Activated naive CD4-positive, alpha-beta T cell treated with anti-CD3 and anti-CD28 coated beads, Interleukin-2, amount 50 U/mL, for 24 hours (primary cell): ENCODE data around the gene ITSN1.

Experiments used
- H3K27ac Mint-ChIP-seq: one replicate; pipeline ENCODE4 v1.8.0; 2021; ENCODE audit warnings: mild to moderate bottlenecking, mixed read lengths
- H3K27me3 Mint-ChIP-seq: one replicate; pipeline ENCODE4 v1.8.0; 2021; ENCODE audit warnings: mixed read lengths
- H3K36me3 Mint-ChIP-seq: one replicate; pipeline ENCODE4 v1.8.0; 2021; ENCODE audit warnings: mixed read lengths
- H3K4me1 Mint-ChIP-seq: one replicate; pipeline ENCODE4 v1.8.0; 2021; ENCODE audit warnings: mixed read lengths
- H3K4me3 Mint-ChIP-seq: one replicate; pipeline ENCODE4 v1.8.0; 2021; ENCODE audit warnings: mild to moderate bottlenecking, mixed read lengths
- H3K9me3 Mint-ChIP-seq: one replicate; pipeline ENCODE4 v1.8.0; 2021; ENCODE audit warnings: mixed read lengths

Gene ITSN1

GRCh38 chr21:33644383-33645074, 2.2 kb downstream of the ITSN1 start:
- H3K9me3 Mint-ChIP-seq = no peaks in the 10 kb centered on the region
- no peak overlapping the region for H3K4me3 Mint-ChIP-seq
- H3K27me3 Mint-ChIP-seq = peaks cover 14% of the 10 kb centered on the region
- peaks cover 18% of the 10 kb centered on the region for H3K4me1 Mint-ChIP-seq
- H3K36me3 Mint-ChIP-seq = no peaks in the 10 kb centered on the region
- H3K27ac Mint-ChIP-seq = no peak overlapping the region

- no peaks in the 10 kb centered on the region for H3K9me3 Mint-ChIP-seq
- peaks cover 14% of the 10 kb centered on the region for H3K27me3 Mint-ChIP-seq
- peaks cover 12% of the 10 kb centered on the region for H3K4me1 Mint-ChIP-seq
- no peak overlapping the region for H3K27ac Mint-ChIP-seq
- H3K4me3 Mint-ChIP-seq = no peak overlapping the region
- H3K36me3 Mint-ChIP-seq = no peaks in the 10 kb centered on the region
These were observed 3.4 kb downstream of the ITSN1 start for GRCh38 chr21:33645730-33646129.

GRCh38 chr21:33647587-33647986, 5.3 kb downstream of the ITSN1 start:
- peaks cover 14% of the 10 kb centered on the region for H3K27me3 Mint-ChIP-seq

GRCh38 chr21:33648555-33648954, 6.3 kb downstream of the ITSN1 start:
- Mint-ChIP-seq H3K4me3 (no peak overlapping the region), H3K36me3 (no peaks in the 10 kb centered on the region), H3K27ac (no peak overlapping the region), H3K9me3 (no peaks in the 10 kb centered on the region), H3K4me1 (peaks cover 3% of the 10 kb centered on the region), H3K27me3 (peaks cover 12% of the 10 kb centered on the region)

More at GRCh38 chr21:33647587-33647986, 5.3 kb downstream of the ITSN1 start:
- no peak overlapping the region for H3K4me3 Mint-ChIP-seq
- no peak overlapping the region for H3K27ac Mint-ChIP-seq
- H3K36me3 Mint-ChIP-seq = no peaks in the 10 kb centered on the region
- no peaks in the 10 kb centered on the region for H3K9me3 Mint-ChIP-seq
- peaks cover 8% of the 10 kb centered on the region for H3K4me1 Mint-ChIP-seq

GRCh38 chr21:33650230-33650629, 7.9 kb downstream of the ITSN1 start:
- H3K4me1 Mint-ChIP-seq = no peaks in the 10 kb centered on the region
- H3K27me3 Mint-ChIP-seq = no peaks in the 10 kb centered on the region
- no peak overlapping the region for H3K4me3 Mint-ChIP-seq
- no peak overlapping the region for H3K27ac Mint-ChIP-seq
- no peaks in the 10 kb centered on the region for H3K36me3 Mint-ChIP-seq
- no peaks in the 10 kb centered on the region for H3K9me3 Mint-ChIP-seq

- Mint-ChIP-seq H3K27ac (no peak overlapping the region), H3K36me3 (no peaks in the 10 kb centered on the region), H3K9me3 (no peaks in the 10 kb centered on the region), H3K4me1 (no peaks in the 10 kb centered on the region), H3K27me3 (no peaks in the 10 kb centered on the region), H3K4me3 (no peak overlapping the region)
These were observed 8.7 kb downstream of the ITSN1 start for GRCh38 chr21:33650929-33651509.

- Mint-ChIP-seq H3K9me3 (no peaks in the 10 kb centered on the region), H3K4me1 (no peaks in the 10 kb centered on the region), H3K27me3 (no peaks in the 10 kb centered on the region), H3K4me3 (no peak overlapping the region), H3K27ac (no peak overlapping the region), H3K36me3 (peaks cover under 1% of the 10 kb centered on the region)
These were observed 9.8 kb downstream of the ITSN1 start for GRCh38 chr21:33651965-33652680.

GRCh38 chr21:33654412-33654811, 12.1 kb downstream of the ITSN1 start:
- Mint-ChIP-seq H3K27me3 (peaks cover 5% of the 10 kb centered on the region), H3K9me3 (no peaks in the 10 kb centered on the region)

GRCh38 chr21:33655588-33656221, 13.4 kb downstream of the ITSN1 start:
- H3K27me3 Mint-ChIP-seq = peaks cover 5% of the 10 kb centered on the region
- peaks cover 2% of the 10 kb centered on the region for H3K36me3 Mint-ChIP-seq
- no peaks in the 10 kb centered on the region for H3K9me3 Mint-ChIP-seq
- no peaks in the 10 kb centered on the region for H3K4me1 Mint-ChIP-seq
- no peak overlapping the region for H3K27ac Mint-ChIP-seq
- no peak overlapping the region for H3K4me3 Mint-ChIP-seq

More at GRCh38 chr21:33654412-33654811, 12.1 kb downstream of the ITSN1 start:
- no peaks in the 10 kb centered on the region for H3K4me1 Mint-ChIP-seq
- H3K27ac Mint-ChIP-seq = no peak overlapping the region
- no peak overlapping the region for H3K4me3 Mint-ChIP-seq
- H3K36me3 Mint-ChIP-seq = peaks cover 2% of the 10 kb centered on the region

GRCh38 chr21:33657124-33657820, 15.0 kb downstream of the ITSN1 start:
- Mint-ChIP-seq H3K27ac (peak overlapping the region; percentile 30), H3K36me3 (peaks cover 6% of the 10 kb centered on the region), H3K9me3 (peaks cover 5% of the 10 kb centered on the region), H3K4me3 (no peak overlapping the region), H3K27me3 (peaks cover 8% of the 10 kb centered on the region), H3K4me1 (no peaks in the 10 kb centered on the region)

- no peaks in the 10 kb centered on the region for H3K4me1 Mint-ChIP-seq
- no peak overlapping the region for H3K27ac Mint-ChIP-seq
- H3K27me3 Mint-ChIP-seq = peaks cover 8% of the 10 kb centered on the region
- peaks cover 6% of the 10 kb centered on the region for H3K36me3 Mint-ChIP-seq
- peaks cover 5% of the 10 kb centered on the region for H3K9me3 Mint-ChIP-seq
- H3K4me3 Mint-ChIP-seq = no peak overlapping the region
These were observed 16.7 kb downstream of the ITSN1 start for GRCh38 chr21:33658919-33659567.

- Mint-ChIP-seq H3K9me3 (peaks cover 5% of the 10 kb centered on the region), H3K27ac (no peak overlapping the region), H3K4me3 (no peak overlapping the region), H3K4me1 (no peaks in the 10 kb centered on the region), H3K36me3 (peaks cover 6% of the 10 kb centered on the region), H3K27me3 (peaks cover 8% of the 10 kb centered on the region)
These were observed 17.3 kb downstream of the ITSN1 start for GRCh38 chr21:33659568-33659949.

- no peak overlapping the region for H3K27ac Mint-ChIP-seq
- H3K4me1 Mint-ChIP-seq = no peaks in the 10 kb centered on the region
- peaks cover 8% of the 10 kb centered on the region for H3K27me3 Mint-ChIP-seq
- H3K36me3 Mint-ChIP-seq = peaks cover 6% of the 10 kb centered on the region
- H3K9me3 Mint-ChIP-seq = peaks cover 5% of the 10 kb centered on the region
- H3K4me3 Mint-ChIP-seq = no peak overlapping the region
These were observed 18.1 kb downstream of the ITSN1 start for GRCh38 chr21:33660406-33660805.

GRCh38 chr21:33661146-33661545, 18.8 kb downstream of the ITSN1 start:
- Mint-ChIP-seq H3K27ac (no peak overlapping the region), H3K4me1 (no peaks in the 10 kb centered on the region), H3K4me3 (no peak overlapping the region), H3K27me3 (peaks cover 8% of the 10 kb centered on the region), H3K36me3 (peaks cover 6% of the 10 kb centered on the region), H3K9me3 (peaks cover 5% of the 10 kb centered on the region)

- peaks cover 5% of the 10 kb centered on the region for H3K9me3 Mint-ChIP-seq
- H3K4me3 Mint-ChIP-seq = no peak overlapping the region
- no peaks in the 10 kb centered on the region for H3K4me1 Mint-ChIP-seq
- H3K27ac Mint-ChIP-seq = no peak overlapping the region
- peaks cover 6% of the 10 kb centered on the region for H3K36me3 Mint-ChIP-seq
- peaks cover 8% of the 10 kb centered on the region for H3K27me3 Mint-ChIP-seq
These were observed 19.7 kb downstream of the ITSN1 start for GRCh38 chr21:33662046-33662445.
